Kidney epithelial cell (primary cell): ENCODE results near the gene SYP. TPM values are rescaled to one million over a fixed set of nuclear protein-coding genes. Genes with fewer than 3 reads are reported as not detected.

Experiments used
- DNase-seq: peaks from one replicate; pipeline ENCODE4 v3.0.0-alpha.2; 2010; ENCODE audit warnings: low read depth
- H3K27me3 ChIP-seq: 2 replicates; pipeline ENCODE4 v1.6.0; 2011; ENCODE audit warnings: low read length; ENCODE audit not compliant: control insufficient read depth, insufficient read depth
- H3K36me3 ChIP-seq: 2 replicates; pipeline ENCODE4 v1.5.1; 2011; ENCODE audit warnings: low read length; ENCODE audit not compliant: control insufficient read depth, insufficient read depth
- H3K4me3 ChIP-seq: 2 replicates; pipeline ENCODE4 v1.5.1; 2011; ENCODE audit warnings: low read depth, mild to moderate bottlenecking, control low read depth, low read length
- total RNA-seq: library from RNA; depleted of rRNA; stranded (reverse); fragments of >200 nt; gene quantifications from 2 replicates; pipeline ENCODE4 v1.2.3, GENCODE V29; 2015
- TF ChIP-seq, protein P1 (sequence below): IDR thresholded peaks from 2 replicates; pipeline ENCODE4 v1.5.1; 2011; ENCODE audit warnings: mild to moderate bottlenecking, moderate library complexity, low read length, control low read depth, inconsistent platforms; ENCODE audit not compliant: insufficient read depth, poor library complexity, severe bottlenecking

SYP gene
- total RNA-seq, 1 donor from 2014 or later: 1.0 TPM

DNA sequence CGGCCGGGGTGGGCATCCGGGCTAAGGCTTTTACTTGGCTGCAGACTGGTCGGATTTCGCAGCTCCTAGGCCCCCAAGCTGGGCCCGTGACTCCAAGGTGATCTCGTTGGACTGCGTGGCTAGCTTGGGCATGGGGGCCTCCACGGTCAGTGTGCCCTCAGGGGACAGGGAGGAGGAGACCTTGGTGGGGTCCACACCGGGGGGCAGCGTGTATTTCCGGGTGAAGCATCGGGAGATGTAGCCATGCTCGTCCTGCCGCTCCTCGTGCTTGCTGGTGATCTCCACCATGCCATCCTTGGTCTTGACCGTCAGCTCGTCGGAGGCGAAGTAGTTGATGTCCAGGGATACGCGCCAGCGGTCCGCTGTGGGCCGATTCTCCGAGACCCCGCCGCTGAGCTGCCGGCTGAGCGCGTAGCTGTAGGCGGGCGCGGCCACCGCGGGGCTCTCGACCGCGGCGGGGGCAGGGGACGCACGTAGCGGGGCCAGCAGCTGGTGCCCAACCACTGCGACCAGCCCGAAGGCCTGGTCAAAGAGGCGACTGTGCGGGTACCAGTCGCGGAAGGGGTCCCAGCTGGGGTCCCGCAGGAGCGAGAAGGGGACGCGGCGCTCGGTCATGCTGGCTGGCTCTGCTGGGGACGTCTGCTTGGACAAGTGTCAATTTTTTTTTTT, 34.0 kb upstream of the SYP start:
- DNase-seq: no peak
- Histone ChIP-seq H3K36me3 (no peaks in the 10 kb centered on the region), H3K27me3 (no peaks in the 10 kb centered on the region), H3K4me3 (no peak overlapping the region)
- TF ChIP-seq, protein P1, sequence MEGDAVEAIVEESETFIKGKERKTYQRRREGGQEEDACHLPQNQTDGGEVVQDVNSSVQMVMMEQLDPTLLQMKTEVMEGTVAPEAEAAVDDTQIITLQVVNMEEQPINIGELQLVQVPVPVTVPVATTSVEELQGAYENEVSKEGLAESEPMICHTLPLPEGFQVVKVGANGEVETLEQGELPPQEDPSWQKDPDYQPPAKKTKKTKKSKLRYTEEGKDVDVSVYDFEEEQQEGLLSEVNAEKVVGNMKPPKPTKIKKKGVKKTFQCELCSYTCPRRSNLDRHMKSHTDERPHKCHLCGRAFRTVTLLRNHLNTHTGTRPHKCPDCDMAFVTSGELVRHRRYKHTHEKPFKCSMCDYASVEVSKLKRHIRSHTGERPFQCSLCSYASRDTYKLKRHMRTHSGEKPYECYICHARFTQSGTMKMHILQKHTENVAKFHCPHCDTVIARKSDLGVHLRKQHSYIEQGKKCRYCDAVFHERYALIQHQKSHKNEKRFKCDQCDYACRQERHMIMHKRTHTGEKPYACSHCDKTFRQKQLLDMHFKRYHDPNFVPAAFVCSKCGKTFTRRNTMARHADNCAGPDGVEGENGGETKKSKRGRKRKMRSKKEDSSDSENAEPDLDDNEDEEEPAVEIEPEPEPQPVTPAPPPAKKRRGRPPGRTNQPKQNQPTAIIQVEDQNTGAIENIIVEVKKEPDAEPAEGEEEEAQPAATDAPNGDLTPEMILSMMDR: no peak

DNA sequence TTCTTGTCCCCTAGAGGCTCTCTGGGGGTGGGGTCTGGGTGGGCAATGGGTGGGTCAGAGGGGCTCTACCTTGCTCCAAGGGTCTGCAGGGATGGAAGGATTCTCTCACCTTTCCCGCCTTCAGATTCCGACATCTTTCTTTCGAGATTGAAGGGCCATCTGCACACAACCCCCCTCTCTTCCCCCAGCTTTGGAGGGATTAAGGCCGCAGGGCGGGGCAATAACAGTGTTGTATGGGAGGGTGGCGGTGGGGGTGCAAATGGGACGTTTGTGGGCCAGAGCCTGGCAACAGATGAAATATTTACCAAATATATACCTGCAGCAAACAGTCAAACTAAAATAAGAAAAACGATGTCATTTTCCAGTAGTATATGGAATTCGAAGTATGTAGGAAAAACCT, 33.2 kb upstream of the SYP start, which contains the start of gene CACNA1F:
TSS of gene CACNA1F (minus strand) at position 165 of the 400 bp plus-strand sequence. CDS start at position 134, 31 bp downstream.
- TF ChIP-seq, protein P1: no peak
- no peak for DNase-seq
- Histone ChIP-seq H3K4me3 (no peak within 1 kb of the TSS), H3K27me3 (no peaks in the 10 kb centered on the region), H3K36me3 (no peaks in the 10 kb centered on the region)

DNA sequence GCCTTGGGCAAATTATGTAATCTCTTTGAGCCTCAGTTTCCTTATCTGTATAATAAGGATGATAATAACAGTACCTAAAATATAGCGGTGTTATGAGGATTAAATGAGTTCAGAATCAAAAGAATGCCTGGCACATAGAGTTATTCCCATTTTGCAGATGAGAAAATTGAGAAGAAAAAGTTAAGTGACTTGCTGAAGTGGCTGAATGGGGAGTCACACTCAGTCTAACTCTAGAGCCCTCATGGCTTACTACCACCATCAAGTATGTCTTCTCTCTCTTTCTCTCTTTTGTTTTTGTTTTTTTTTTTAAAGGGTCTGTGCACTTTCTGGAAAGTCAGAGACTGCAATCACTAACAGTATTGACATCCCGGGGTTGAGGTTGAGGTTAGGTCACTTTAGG, 32.5 kb upstream of the SYP start:
- Histone ChIP-seq H3K36me3 (no peaks in the 10 kb centered on the region), H3K4me3 (no peak overlapping the region), H3K27me3 (no peaks in the 10 kb centered on the region)
- TF ChIP-seq, protein P1: no peak
- no peak for DNase-seq

DNA sequence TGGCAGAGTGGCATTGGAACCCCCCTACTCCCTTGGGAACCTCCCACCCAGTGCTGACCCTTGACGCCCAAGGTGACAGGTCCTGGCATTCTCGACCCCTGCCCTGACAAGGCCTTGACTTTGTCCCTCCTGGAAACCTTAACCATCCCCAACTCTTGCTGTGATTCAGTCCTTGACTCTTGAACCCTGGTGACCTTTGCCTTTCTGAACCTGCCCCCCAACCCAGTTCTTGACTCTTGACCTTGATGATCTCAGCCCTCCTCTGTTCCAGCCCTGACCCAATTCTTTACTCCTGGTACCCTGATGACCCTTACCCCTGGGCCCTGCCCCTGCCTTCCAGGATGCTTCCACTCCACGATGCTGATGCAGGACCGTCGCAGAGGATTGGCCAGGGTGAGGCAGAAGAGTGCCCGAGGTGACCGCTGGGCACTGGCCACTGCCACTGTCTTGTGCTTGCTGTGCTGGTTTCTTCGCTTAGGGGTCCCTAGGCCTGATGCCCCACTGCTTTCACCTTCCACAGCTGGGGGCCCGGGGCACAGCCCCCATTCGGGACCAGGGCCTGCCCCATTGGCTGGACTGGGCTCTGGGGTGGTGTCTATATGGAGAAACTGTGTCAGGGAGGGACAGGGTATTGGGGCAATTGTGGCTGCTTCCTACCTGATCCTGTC, 31.5 kb upstream of the SYP start:
- H3K4me3 ChIP-seq: no peak overlapping the region
- no peaks in the 10 kb centered on the region for H3K27me3 ChIP-seq
- TF ChIP-seq, protein P1: no peak
- H3K36me3 ChIP-seq: no peaks in the 10 kb centered on the region
- DNase-seq: no peak

DNA sequence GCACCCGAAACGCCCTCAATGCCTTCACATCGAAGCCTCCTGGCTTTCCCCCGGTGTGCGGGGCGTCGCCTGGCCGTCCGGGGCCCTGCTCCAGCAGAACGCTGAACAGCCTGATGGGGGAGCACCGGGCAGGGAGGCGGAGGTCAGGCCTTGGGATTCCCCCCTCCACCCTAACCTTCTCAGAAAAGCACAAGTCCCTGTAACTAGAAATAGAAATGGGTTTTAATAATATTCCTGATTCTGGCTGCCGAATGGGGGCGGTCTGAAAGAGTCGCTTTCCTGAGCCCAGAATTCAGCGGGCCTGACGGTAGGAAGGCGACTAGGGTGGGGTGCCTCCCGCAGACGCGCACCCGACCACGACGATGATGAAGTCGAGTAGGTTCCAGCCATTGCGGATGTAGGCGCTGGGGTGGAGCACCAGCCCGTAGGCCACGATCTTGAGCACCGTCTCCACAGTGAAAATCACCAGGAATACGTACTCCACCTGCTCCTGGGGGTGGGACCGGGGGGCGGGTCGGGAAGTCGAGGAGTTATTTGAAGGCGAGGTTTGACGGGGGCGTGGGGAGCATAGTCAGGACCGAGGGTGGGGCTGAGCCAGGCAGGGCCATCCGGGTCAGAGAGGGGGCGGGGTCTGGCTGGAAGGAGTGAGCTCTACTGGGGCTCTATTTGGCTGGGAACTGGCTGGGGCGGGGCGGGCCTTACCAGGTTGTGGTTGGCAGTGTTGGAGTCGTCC, 30.7 kb upstream of the SYP start:
- no peak for DNase-seq
- TF ChIP-seq, protein P1: peak; percentile 21
- Histone ChIP-seq H3K27me3 (no peaks in the 10 kb centered on the region), H3K36me3 (no peaks in the 10 kb centered on the region), H3K4me3 (peak overlapping the region; percentile 4)
